IMR-90 (cell line): ENCODE results near the gene NKAIN1. TPM values are rescaled to one million over a fixed set of nuclear protein-coding genes. Genes with fewer than 3 reads are reported as not detected.

Experiments
- ATAC-seq: fragments of 200-7000 bp; cut with Tn5 transposase; 2 replicates; pipeline ENCODE4 v1.9.1; 2020; ENCODE audit warnings: low read depth, mild to moderate bottlenecking, moderate library complexity
- BruUV-seq: library from RNA; stranded (reverse); fragments of 400-500 nt; replicated peaks from 2 replicates; lab custom pipeline; 2021; lab: Mats Ljungman, UMichigan
- CTCF ChIA-PET: fragments of 300-600 bp; formaldehyde crosslinking; extraction: SDS; loops from one replicate; lab custom pipeline; 2021; ENCODE audit warnings: antibody characterized with exemption; lab: Yijun Ruan, JAX
- POLR2A ChIA-PET: fragments of 300-600 bp; sonication (Branson Sonifier 250); formaldehyde crosslinking; loops from one replicate; lab custom pipeline; 2022; ENCODE audit warnings: antibody characterized with exemption; ENCODE audit not compliant: unreplicated experiment; lab: Charles Lee
- DNase-seq: peaks from one replicate; pipeline ENCODE4 v3.0.0; 2013
- H2AFZ ChIP-seq: replicated peaks from 2 replicates; pipeline ENCODE3; 2013; ENCODE audit warnings: low read length, mild to moderate bottlenecking; ENCODE audit not compliant: poor library complexity
- H2AK5ac ChIP-seq: 2 replicates; pipeline ENCODE4 v1.6.1; 2013; ENCODE audit warnings: low read depth, low read length, inconsistent platforms
- H2AK9ac ChIP-seq: replicated peaks from 2 replicates; pipeline ENCODE3; 2013; ENCODE audit warnings: mild to moderate bottlenecking, low read depth, low read length, moderate library complexity; ENCODE audit not compliant: poor library complexity
- H2BK120ac ChIP-seq: 2 replicates; pipeline ENCODE4 v1.6.1; 2013; ENCODE audit warnings: low read depth, low read length, inconsistent platforms
- H2BK15ac ChIP-seq: 3 replicates; pipeline ENCODE4 v1.6.1; 2013; ENCODE audit warnings: low read depth, low read length, inconsistent platforms
- H2BK20ac ChIP-seq: 2 replicates; pipeline ENCODE4 v1.6.1; 2013; ENCODE audit warnings: low read depth, mild to moderate bottlenecking, inconsistent platforms, low read length, moderate library complexity
- H2BK5ac ChIP-seq: 2 replicates; pipeline ENCODE4 v1.6.1; 2013; ENCODE audit warnings: mild to moderate bottlenecking, low read depth, low read length, inconsistent platforms; ENCODE audit not compliant: poor library complexity, severe bottlenecking
- H3K14ac ChIP-seq: replicated peaks from 2 replicates; pipeline ENCODE4 v1.6.1; 2013; ENCODE audit warnings: low read depth, low read length, inconsistent platforms
- H3K18ac ChIP-seq: 2 replicates; pipeline ENCODE4 v1.6.1; 2013; ENCODE audit warnings: low read depth, low read length, control low read depth
- H3K23ac ChIP-seq: 2 replicates; pipeline ENCODE4 v1.6.1; 2013; ENCODE audit warnings: low read depth, low read length, inconsistent platforms
- H3K27ac ChIP-seq: 2 replicates; pipeline ENCODE4 v1.5.1; 2013; ENCODE audit warnings: mild to moderate bottlenecking, control low read depth, low read length; ENCODE audit not compliant: insufficient read depth
- H3K27me3 ChIP-seq: 2 replicates; pipeline ENCODE4 v1.6.1; 2013; ENCODE audit warnings: low read length; ENCODE audit not compliant: control insufficient read depth, insufficient read depth
- H3K36me3 ChIP-seq: 2 replicates; pipeline ENCODE4 v1.6.1; 2013; ENCODE audit warnings: low read length, mixed read lengths; ENCODE audit not compliant: control insufficient read depth, insufficient read depth
- H3K4ac ChIP-seq: 2 replicates; pipeline ENCODE4 v1.6.1; 2013; ENCODE audit warnings: low read depth, low read length, inconsistent platforms
- H3K4me1 ChIP-seq: 2 replicates; pipeline ENCODE4 v1.6.1; 2013; ENCODE audit warnings: low read length, mixed read lengths; ENCODE audit not compliant: control insufficient read depth, insufficient read depth
- H3K4me2 ChIP-seq: 2 replicates; pipeline ENCODE4 v1.6.1; 2013; ENCODE audit warnings: low read depth, mild to moderate bottlenecking, control low read depth, low read length, moderate library complexity
- H3K4me3 ChIP-seq: 2 replicates; pipeline ENCODE4 v1.5.1; 2013; ENCODE audit warnings: low read depth, mild to moderate bottlenecking, control low read depth, low read length, moderate library complexity; ENCODE audit not compliant: insufficient read depth
- H3K56ac ChIP-seq: 2 replicates; pipeline ENCODE4 v1.6.1; 2013; ENCODE audit warnings: low read length, inconsistent platforms; ENCODE audit not compliant: insufficient read depth; ENCODE audit errors: extremely low read depth
- H3K79me1 ChIP-seq, 2 experiments: 2 replicates each; pipeline ENCODE4 v1.6.1; 2013; ENCODE audit warnings: low read length in 2 of 2, inconsistent platforms in 1 of 2, low read depth in 1 of 2
- H3K9ac ChIP-seq: 2 replicates; pipeline ENCODE4 v1.6.1; 2013; ENCODE audit warnings: low read depth, low read length, control low read depth
- H3K9me1 ChIP-seq: 2 replicates; pipeline ENCODE4 v1.6.1; 2013; ENCODE audit warnings: low read length, inconsistent platforms; ENCODE audit not compliant: insufficient read depth
- H3K9me3 ChIP-seq: 2 replicates; pipeline ENCODE4 v1.6.1; 2013; ENCODE audit warnings: low read length; ENCODE audit not compliant: control insufficient read depth, insufficient read depth
- H4K20me1 ChIP-seq: 2 replicates; pipeline ENCODE4 v1.6.1; 2013; ENCODE audit warnings: low read length, inconsistent platforms; ENCODE audit not compliant: insufficient read depth
- H4K5ac ChIP-seq: 2 replicates; pipeline ENCODE4 v1.6.1; 2013; ENCODE audit warnings: mild to moderate bottlenecking, low read depth, low read length, control low read depth
- H4K8ac ChIP-seq, 2 experiments: 2 replicates each; pipeline ENCODE4 v1.6.1; 2013; ENCODE audit warnings: low read depth in 2 of 2, low read length in 2 of 2, control low read depth in 1 of 2, inconsistent platforms in 1 of 2
- H4K91ac ChIP-seq: 2 replicates; pipeline ENCODE4 v1.6.1; 2013; ENCODE audit warnings: low read depth, low read length, inconsistent platforms; ENCODE audit not compliant: insufficient read depth
- BHLHE40 ChIP-seq: fragments of 150-350 bp; IDR thresholded peaks from 2 replicates; pipeline ENCODE4 v1.6.1; 2016; ENCODE audit warnings: mild to moderate bottlenecking, low read depth, low read length
- MXI1 ChIP-seq: IDR thresholded peaks from 2 replicates; pipeline ENCODE4 v1.6.1; 2012; ENCODE audit warnings: low read depth, mild to moderate bottlenecking, low read length, moderate library complexity, borderline replicate concordance
- POLR2A ChIP-seq: IDR thresholded peaks from 2 replicates; pipeline ENCODE4 v1.6.1; 2012; ENCODE audit warnings: mild to moderate bottlenecking, low read depth, low read length
- RAD21 ChIP-seq: IDR thresholded peaks from 2 replicates; pipeline ENCODE4 v1.6.1; 2012; ENCODE audit warnings: low read length, improper control_type of control experiment
- RFX5 ChIP-seq: IDR thresholded peaks from 2 replicates; pipeline ENCODE4 v1.8.0; 2012; ENCODE audit warnings: low read depth, mild to moderate bottlenecking, low read length, moderate library complexity
- WGBS, 2 experiments: methylation state at CpG; one replicate each; pipeline versions ENCODE4 v1.1.5 to v1.1.7; 2013; ENCODE audit warnings: missing lambda C conversion rate in 2 of 2; ENCODE audit not compliant: insufficient read length in 1 of 2; ENCODE audit errors: extremely low coverage in 2 of 2; 5-methylcytosine and 5-hydroxymethylcytosine counted together
- dilution Hi-C: fragments of 300-500 bp; cut with HindIII; formaldehyde crosslinking; loops from one replicate; pipeline ENCODE4 v1.14.3; 2018; ENCODE audit warnings: low sequenced_read_pairs; ENCODE audit not compliant: unreplicated experiment
- in situ Hi-C: fragments of 300-500 bp; cut with MboI; formaldehyde crosslinking; loops from 3 replicates; pipeline ENCODE4 v1.14.3; 2019; ENCODE audit warnings: low sequenced_read_pairs, inconsistent platforms, mixed read lengths
- intact Hi-C: fragments of 100-400 bp; cut with micrococcal nuclease; formaldehyde crosslinking; loops from 2 replicates; pipeline ENCODE4 v1.10.0; 2022
- polyA plus RNA-seq, 3 experiments: library from polyadenylated mRNA; depleted of rRNA; stranded (reverse); fragments of >200 nt; gene quantifications; 2 replicates each; pipeline ENCODE4 v1.2.3, GENCODE V29; 2012; ENCODE audit warnings: low replicate concordance in 1 of 3
- total RNA-seq: library from RNA; depleted of rRNA; stranded (reverse); fragments of >200 nt; gene quantifications from 2 replicates; pipeline ENCODE4 v1.2.3, GENCODE V29; 2012

Gene NKAIN1
- total and polyA plus RNA-seq, 2 of the 4 experiments (the other 2 are of a cell fraction): under 0.01 to 0.09 TPM

- H3K9ac ChIP-seq: no peak overlapping the region
- H3K4me3 ChIP-seq: no peak overlapping the region
- H3K4ac ChIP-seq: no peak overlapping the region
- H3K9me1 ChIP-seq: no peaks in the 10 kb centered on the region
- no peak overlapping the region for H2AFZ ChIP-seq
- H2AK9ac ChIP-seq: peak overlapping the region; percentile 50
- no peak overlapping the region for H4K91ac ChIP-seq
- H2BK120ac ChIP-seq: no peak overlapping the region
- no peak overlapping the region for H3K14ac ChIP-seq
- no peak overlapping the region for H3K56ac ChIP-seq
- in situ Hi-C loops (no loop called here), intact Hi-C loops (no loop called here), dilution Hi-C loops (no loop called here)
- no peaks in the 10 kb centered on the region for H3K36me3 ChIP-seq
- peaks cover 16% of the 10 kb centered on the region; the same call in 1 of the 2 replicates for H3K27me3 ChIP-seq
- no peak for DNase-seq
- H3K9me3 ChIP-seq: no peaks in the 10 kb centered on the region
- H2BK15ac ChIP-seq: no peak overlapping the region
- H3K79me1 ChIP-seq: no peaks in the 10 kb centered on the region
- no peak overlapping the region for H3K4me2 ChIP-seq
- no peak overlapping the region for H3K23ac ChIP-seq
- H3K4me1 ChIP-seq: peaks cover 2% of the 10 kb centered on the region; the same call in 1 of the 2 replicates
- POLR2A ChIA-PET: no interaction called here
- no peak overlapping the region for H2BK5ac ChIP-seq
- no peak for ATAC-seq
- H4K20me1 ChIP-seq: no peaks in the 10 kb centered on the region
- H4K5ac ChIP-seq: no peak overlapping the region
- H2BK20ac ChIP-seq: no peak overlapping the region
- H3K27ac ChIP-seq: no peak overlapping the region
- no TSS peak for BruUV-seq
- TF ChIP-seq RFX5: no peak
- no peak for TF ChIP-seq RAD21
- TF ChIP-seq BHLHE40: peak; percentile 73
- no peak for TF ChIP-seq POLR2A
- TF ChIP-seq MXI1: no peak
- 83% methylated on average over 4 of the region's 7 CpGs; no CpG with 5 or more reads in 1 of the 2 experiments for WGBS, 2 experiments
- H3K18ac ChIP-seq: no peak overlapping the region
- H2AK5ac ChIP-seq: no peak overlapping the region
- no peak overlapping the region for H4K8ac ChIP-seq
- CTCF ChIA-PET: interaction anchor here (0.6 kb wide), 1 partner anchor 46 kb away, joined by 8 read pairs; no protein-coding TSS in a partner anchor
Measured at GRCh38 chr1:31198150-31198549, 41.5 kb downstream of the NKAIN1 start.
